GM18511 (cell line): ENCODE measurements around the gene LYPD4.
"Not testable (repeated sequence)": the region's sequence is repeated elsewhere in the genome, so short reads cannot be mapped to it uniquely, and the experiment has no call there.

Experiments used
- ATAC-seq: cut with Tn5 transposase; IDR thresholded peaks from one replicate; pipeline ENCODE4 v1.9.1; 2021; ENCODE audit warnings: mild to moderate bottlenecking, moderate library complexity; ENCODE audit not compliant: unreplicated experiment

LYPD4 gene

DNA sequence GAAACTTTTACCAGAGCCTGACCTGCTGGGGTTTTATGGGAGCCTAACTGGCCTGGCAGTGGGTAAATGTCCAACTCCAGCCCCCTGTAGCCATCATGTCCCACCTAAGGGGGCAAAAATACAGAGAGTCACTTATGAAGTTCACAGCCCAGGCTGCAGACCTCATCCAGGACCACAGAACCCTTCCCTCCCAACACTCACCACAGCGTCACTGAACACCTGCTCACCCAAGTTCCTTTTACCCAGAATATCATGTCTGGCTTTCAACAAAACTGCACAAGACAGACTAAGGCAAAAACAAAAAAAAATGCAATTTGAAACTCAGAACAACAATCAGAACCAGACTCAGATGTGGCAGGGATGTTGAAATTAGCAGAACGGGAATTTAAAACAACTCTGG, 41.7 kb downstream of the LYPD4 start:
- ATAC-seq, result no peak

GRCh38 chr19:41801792-41802211, 42.7 kb downstream of the LYPD4 start:
- no peak for ATAC-seq

GRCh38 chr19:41801031-41801430, 43.5 kb downstream of the LYPD4 start:
- no peak for ATAC-seq

- ATAC-seq, result no peak
These were observed 45.0 kb downstream of the LYPD4 start for GRCh38 chr19:41799444-41800000.

DNA sequence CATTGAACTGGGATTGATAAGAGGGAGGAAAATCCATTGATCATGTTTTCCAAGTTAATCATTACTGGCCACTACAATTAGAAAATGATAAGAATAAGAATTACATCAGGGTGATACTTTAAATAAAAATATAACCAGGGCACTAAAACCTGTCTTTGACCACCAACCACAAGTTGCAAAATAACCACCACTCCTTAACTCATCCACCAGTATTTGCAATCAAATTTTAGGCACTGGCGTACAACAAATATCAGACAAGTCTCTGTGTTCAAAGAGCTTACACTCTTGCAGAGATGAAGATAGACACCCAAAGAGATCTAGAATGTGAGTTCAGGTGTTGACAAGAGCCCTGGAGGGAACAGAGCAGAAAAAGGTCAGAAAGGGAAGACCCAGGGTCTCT, 47.6 kb downstream of the LYPD4 start:
- no peak for ATAC-seq

DNA sequence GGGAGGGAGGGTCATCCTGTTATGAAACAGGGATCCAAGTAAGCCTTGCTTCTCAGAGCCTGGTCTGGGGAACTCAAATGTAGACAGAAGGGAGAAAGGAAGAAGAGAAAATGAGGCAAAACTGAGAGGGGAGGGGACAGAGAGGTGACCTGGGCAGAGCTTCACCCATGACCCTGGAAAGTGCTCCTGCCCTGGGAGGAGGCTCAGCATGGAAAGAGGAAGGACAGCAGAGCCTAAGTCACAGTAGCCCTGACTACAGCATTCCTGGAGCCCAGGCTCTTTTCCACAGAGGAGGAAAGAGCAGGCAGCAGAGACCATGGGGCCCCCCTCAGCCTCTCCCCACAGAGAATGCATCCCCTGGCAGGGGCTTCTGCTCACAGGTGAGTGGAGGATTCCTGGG, 48.1 kb downstream of the LYPD4 start, which contains the start of gene CEACAM3:
Gene CEACAM3 (plus strand): TSS at position 226 of the 400 bp plus-strand sequence. CDS start 91 bp downstream, at position 317.
- no peak for ATAC-seq

DNA sequence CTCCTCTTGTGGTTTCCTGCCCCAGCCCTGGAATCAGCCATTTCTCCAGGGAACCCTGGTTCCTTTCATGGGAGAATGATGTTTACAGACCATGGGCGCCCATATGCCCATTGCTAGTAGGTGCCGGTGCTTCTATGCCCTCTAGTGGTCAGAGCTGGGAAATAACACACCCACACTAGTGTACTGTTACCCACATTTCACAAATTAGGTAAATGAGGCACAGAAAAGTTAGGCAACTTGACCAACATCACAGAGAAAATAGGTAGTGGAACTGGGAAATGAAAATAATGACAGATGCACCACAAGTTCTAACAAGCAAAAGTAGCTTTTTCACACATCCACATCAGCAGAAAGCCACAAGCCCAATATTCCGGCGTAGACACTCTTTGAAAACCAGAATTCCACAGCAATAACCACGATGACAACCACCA, 49.4 kb downstream of the LYPD4 start:
- ATAC-seq, result peak; percentile 52

DNA sequence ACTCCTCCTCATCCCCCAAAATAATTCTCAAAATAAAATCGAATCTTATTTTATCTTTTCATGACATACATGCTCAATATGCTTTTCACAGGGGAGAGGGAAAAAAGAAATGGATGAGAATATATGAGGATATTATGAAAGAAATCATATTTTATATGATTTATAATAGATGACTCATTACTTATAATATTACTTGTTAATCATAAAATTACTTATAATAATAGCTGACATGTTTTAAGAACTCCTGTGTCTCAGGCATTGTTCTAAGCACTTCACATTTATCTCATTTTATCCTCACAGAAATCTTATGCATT, 51.1 kb downstream of the LYPD4 start:
- no peak for ATAC-seq

DNA sequence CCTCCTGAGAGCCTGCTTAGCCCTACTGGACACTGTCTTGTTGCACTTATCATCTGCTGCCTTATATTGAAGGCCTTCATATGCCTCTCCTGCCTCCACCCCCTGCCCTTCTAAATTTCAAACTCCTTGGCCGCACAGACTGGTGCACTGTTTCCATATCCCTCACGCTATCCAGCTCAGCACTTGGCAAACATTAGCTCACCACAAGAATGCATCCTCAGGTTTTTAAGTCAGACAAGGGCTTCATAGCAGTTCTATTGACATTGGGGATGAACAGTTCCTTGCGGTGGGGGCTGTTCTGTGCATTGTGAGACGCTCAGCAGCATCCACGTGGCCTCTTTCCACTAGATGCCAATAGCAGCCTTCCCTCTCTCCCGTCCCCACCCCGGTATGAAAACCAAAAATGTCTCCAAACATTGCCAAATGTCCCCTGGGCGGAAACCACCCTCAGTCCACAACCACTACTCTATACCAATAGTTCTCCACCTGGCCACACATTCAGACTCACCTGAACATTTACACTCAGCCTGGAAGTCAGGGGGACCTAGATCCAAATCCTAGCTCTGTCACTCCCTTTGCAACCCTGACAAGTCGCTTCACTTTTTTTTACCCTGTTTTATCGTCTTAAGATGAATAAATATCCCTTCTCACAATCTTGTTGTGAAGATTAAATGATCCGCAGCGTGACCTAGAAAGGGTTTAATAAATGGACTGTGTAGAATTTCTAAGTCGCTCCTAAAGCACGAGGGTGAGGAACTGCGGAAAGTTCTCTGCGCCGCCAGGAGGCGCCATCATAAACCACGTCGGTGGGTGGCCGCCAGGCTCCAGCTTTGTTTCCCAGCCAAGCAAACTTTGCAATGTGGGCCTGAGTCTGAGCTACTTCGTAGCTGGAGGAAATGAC, 51.7 kb downstream of the LYPD4 start:
- ATAC-seq, result no peak

DNA sequence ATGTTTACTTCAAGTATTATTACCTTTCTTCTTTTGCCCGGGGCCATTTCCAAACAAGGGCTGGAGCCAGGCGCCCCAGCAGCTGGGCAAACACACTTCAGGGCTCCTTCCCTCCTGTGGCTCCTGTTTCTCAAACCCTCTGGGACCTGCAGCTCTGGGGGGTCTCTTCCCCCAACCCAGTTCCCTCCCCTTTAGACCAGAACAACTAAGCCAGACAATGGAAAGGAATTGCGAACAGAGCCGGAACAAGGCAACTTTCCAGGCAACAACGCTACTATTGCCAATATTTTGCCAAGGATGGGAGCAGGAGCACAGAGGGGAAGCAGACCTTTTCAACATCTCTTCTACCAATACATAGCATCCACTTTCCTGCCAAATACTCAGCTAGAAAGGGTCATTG, 55.4 kb downstream of the LYPD4 start:
- ATAC-seq, result not testable (repeated sequence)

GRCh38 chr19:41788518-41788917, 56.0 kb downstream of the LYPD4 start:
- ATAC-seq, result not testable (repeated sequence)
